GM12892 (cell line): ENCODE measurements around the gene PGAP2.

Experiments used
- POLR2A ChIP-seq: IDR thresholded peaks from 2 replicates; pipeline ENCODE4 v1.6.1; 2011; ENCODE audit warnings: low read depth, low read length, control low read depth
- POLR2AphosphoS5 ChIP-seq: IDR thresholded peaks from 2 replicates; pipeline ENCODE4 v1.6.1; 2011; ENCODE audit warnings: low read depth, low read length, control low read depth
- TAF1 ChIP-seq: IDR thresholded peaks from 2 replicates; pipeline ENCODE4 v1.6.1; 2011; ENCODE audit warnings: low read depth, mild to moderate bottlenecking, control low read depth, low read length, borderline replicate concordance

GRCh38 chr11:3816673-3817072 is 8.3 kb downstream of the PGAP2 start:
- TF ChIP-seq POLR2A = no peak
- TF ChIP-seq TAF1 = no peak
- no peak for TF ChIP-seq POLR2AphosphoS5
